LHCN-M2 (cell line): ENCODE results near the gene KCTD5. TPM values are rescaled to one million over a fixed set of nuclear protein-coding genes. Genes with fewer than 3 reads are reported as not detected.
A peak's percentile ranks its signal among the peaks of the same experiment; 100 is the strongest.
"Not testable (repeated sequence)": the region's sequence is repeated elsewhere in the genome, so short reads cannot be mapped to it uniquely, and the experiment has no call there.

ENCODE experiments used
- DNase-seq: peaks from one replicate; pipeline ENCODE4 v3.0.0-alpha.2; 2012; ENCODE audit warnings: low read depth
- total RNA-seq: library from RNA; depleted of rRNA; stranded (reverse); fragments of >200 nt; gene quantifications from 2 replicates; pipeline ENCODE4 v1.2.3, GENCODE V29; 2014

The KCTD5 gene
- total RNA-seq, 1 experiment from 2014 or later = 39.8 TPM

GRCh38 chr16:2671741-2672140 is 10.6 kb upstream of the KCTD5 start:
- DNase-seq = no peak

GRCh38 chr16:2673066-2673999 is 9.0 kb upstream of the KCTD5 start:
- DNase-seq = peak; percentile 91

DNA sequence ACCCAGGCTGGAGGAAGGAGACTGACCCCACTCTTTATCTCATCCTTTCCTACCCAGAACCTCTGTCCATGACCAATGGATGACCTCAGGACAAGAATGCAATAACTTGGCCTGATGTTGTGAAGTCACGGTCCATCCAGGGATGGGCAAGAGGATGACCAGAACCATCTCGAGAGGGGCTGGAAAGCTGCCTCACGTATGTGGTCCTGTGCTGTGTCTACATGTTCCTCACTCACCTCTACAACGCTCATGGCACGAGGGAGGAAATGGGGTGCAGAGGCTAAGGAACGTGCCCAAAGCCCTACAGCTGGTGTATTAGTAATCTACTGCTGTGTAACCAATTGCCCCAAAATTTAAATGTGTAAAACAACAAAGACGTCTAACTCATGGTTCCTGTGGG is 7.3 kb upstream of the KCTD5 start:
- DNase-seq = no peak

GRCh38 chr16:2675714-2676113 is 6.6 kb upstream of the KCTD5 start:
- peak; percentile 69 for DNase-seq

- not testable (repeated sequence) for DNase-seq
Observed at GRCh38 chr16:2676937-2677336, 5.4 kb upstream of the KCTD5 start.

- not testable (repeated sequence) for DNase-seq
Observed at GRCh38 chr16:2678206-2678965, 3.9 kb upstream of the KCTD5 start.

DNA sequence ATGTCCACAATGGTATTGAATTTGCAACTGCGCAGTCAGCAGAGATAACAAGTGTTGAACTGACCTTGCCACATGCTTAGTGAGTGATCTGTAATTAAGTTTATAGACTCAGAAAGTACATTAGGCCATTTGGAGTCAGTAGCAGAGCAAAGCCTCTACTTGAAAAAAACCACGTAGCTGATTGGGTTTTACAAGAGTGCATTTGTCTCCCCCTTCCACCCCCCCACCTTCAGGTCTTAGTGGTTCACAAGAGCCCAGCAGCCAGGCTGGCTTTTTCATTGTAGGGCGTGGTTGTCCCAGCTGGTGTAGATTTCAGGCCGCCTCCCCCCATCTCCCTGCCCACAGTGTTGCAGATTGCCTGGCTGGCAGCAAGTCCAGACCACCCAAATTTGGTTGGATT is 2.4 kb upstream of the KCTD5 start:
- peak; percentile 19 for DNase-seq

DNA sequence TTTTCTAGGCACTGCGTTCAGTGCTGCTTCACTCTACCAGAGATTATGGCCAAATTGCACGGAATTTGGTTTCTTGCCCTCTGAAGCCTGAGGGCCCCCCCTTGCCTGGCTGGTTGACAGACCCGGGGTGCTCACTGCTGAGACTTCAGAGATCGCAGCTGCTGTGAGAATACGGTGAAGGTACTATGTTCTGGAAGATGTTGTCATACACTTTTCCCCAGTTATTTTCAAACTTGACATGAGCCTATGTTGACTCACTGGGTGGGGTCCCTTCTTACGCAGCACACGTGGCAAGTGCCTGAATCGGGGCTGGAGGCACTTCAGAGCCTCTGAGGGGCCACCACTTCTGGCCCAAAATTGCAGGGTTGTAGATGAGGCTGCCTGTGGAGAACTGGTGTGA is 2.0 kb upstream of the KCTD5 start:
- peak; percentile 41 for DNase-seq

- not testable (repeated sequence) for DNase-seq
Observed at GRCh38 chr16:2683041-2683440, 718 bp downstream of the KCTD5 start.

GRCh38 chr16:2686075-2686474 is 3.8 kb downstream of the KCTD5 start:
- DNase-seq = not testable (repeated sequence)

- DNase-seq = no peak
Observed at GRCh38 chr16:2686912-2687507, 4.7 kb downstream of the KCTD5 start.

GRCh38 chr16:2687531-2688308 is 5.4 kb downstream of the KCTD5 start:
- no peak for DNase-seq

DNA sequence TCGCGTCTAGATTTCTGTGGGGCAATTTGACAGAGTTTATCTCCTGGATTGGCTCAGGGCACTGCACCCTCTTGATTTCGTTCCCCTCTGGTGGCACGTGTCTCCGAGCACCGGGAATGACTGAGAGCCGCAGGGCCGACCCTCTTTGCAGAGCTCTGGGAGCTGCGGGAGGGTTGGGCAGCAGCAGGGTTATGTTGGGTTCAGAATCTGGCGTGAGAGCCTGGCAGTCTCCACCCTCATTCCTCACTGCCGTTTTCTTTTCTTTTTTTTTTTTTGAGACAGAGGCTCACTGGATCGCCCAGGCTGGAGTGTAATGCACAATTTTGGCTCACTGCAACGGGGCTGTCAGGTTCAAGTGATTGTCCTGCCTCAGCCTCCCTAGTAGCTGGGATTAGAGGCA is 7.1 kb downstream of the KCTD5 start:
- DNase-seq = not testable (repeated sequence)

GRCh38 chr16:2689968-2690801 is 7.9 kb downstream of the KCTD5 start:
- peak; percentile 34 for DNase-seq

GRCh38 chr16:2690852-2691251 is 8.5 kb downstream of the KCTD5 start:
- DNase-seq = no peak

DNA sequence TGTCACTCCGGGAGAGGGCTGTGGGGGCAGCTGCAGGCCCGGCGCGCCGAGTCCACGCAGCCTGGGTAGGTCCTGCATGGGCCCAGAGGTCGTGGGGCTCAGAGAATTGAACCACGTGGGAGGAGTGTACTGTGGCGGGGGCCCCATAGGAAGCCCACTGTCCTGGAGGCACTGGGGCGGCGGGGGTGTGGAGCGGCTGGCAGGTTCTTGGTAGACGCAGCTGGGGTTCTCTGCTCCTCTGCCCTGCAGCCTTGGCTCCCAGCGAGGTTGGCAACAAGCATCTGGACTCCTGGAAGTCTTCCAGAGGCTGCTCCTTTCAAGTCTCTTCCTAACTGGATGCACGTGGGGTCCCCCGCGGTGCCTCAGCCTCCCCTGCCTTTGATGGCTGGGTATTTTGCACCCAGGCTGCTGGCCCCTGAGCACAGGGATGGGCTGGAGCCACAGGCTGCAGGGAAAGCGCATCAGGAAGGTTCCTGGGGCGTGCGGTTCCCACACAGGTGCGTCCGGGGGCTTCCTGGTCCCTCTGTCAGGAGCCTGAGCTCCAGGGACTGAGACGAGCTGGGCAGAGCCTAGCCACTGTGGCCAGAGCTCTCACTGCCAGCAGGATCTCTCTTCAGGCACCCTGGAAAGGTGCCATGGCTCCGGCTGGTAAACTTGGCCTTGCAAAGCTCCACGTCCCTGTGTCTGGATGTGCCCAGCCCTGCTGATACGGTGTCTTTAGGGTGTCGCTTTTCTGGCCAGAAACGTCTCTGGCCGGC is 9.3 kb downstream of the KCTD5 start:
- DNase-seq = no peak

DNA sequence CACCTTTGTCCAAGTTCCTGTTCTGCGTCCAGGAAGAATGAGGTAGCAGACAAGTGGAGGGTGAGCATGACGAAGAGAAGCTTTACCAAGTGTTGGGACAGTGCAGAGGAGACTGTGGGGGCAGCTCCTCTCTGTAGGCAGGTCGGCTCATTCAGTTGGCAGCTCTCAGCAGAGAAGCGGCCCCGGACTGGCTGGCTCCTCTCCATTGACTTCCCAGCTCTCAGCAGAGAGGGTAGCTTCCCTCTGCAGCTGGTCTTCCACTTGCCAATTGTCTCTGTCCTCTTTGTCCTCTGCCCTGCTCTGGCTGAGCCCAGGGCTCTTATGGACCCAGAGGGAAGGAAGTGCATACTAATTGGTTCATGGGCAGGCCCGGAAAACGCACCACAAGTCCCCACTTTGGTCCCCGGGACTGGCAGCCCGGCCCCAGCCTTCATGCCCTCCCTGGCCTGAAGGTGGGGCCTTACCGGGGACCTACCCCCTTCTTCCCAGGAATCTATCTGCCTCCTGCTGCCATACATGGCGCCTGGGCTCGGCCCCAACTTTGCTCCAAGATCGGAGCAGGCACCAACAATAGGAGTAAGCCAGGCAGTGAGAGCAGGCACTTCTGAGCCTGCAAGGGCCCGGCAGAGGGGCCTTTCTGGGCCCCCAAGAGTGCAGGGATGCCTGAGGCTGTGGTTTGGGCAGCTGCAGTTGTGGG is 10.1 kb downstream of the KCTD5 start:
- peak; percentile 31 for DNase-seq

GRCh38 chr16:2692948-2693651 is 10.8 kb downstream of the KCTD5 start:
- peak; percentile 96 for DNase-seq
